IMR-90 (cell line): Measurements from ENCODE around the gene PEA15. TPM values are rescaled to one million over a fixed set of nuclear protein-coding genes. Genes with fewer than 3 reads are reported as not detected.

Experiments used
- ATAC-seq: fragments of 200-7000 bp; cut with Tn5 transposase; 2 replicates; pipeline ENCODE4 v1.9.1; 2020; ENCODE audit warnings: low read depth, mild to moderate bottlenecking, moderate library complexity
- BruUV-seq: library from RNA; stranded (reverse); fragments of 400-500 nt; replicated peaks from 2 replicates; lab custom pipeline; 2021; lab: Mats Ljungman, UMichigan
- CTCF ChIA-PET: fragments of 300-600 bp; formaldehyde crosslinking; extraction: SDS; loops from one replicate; lab custom pipeline; 2021; ENCODE audit warnings: antibody characterized with exemption; lab: Yijun Ruan, JAX
- POLR2A ChIA-PET: fragments of 300-600 bp; sonication (Branson Sonifier 250); formaldehyde crosslinking; loops from one replicate; lab custom pipeline; 2022; ENCODE audit warnings: antibody characterized with exemption; ENCODE audit not compliant: unreplicated experiment; lab: Charles Lee
- DNase-seq: peaks from one replicate; pipeline ENCODE4 v3.0.0; 2013
- H2AFZ ChIP-seq: replicated peaks from 2 replicates; pipeline ENCODE3; 2013; ENCODE audit warnings: low read length, mild to moderate bottlenecking; ENCODE audit not compliant: poor library complexity
- H2AK5ac ChIP-seq: 2 replicates; pipeline ENCODE4 v1.6.1; 2013; ENCODE audit warnings: low read depth, low read length, inconsistent platforms
- H2AK9ac ChIP-seq: replicated peaks from 2 replicates; pipeline ENCODE3; 2013; ENCODE audit warnings: mild to moderate bottlenecking, low read depth, low read length, moderate library complexity; ENCODE audit not compliant: poor library complexity
- H2BK120ac ChIP-seq: 2 replicates; pipeline ENCODE4 v1.6.1; 2013; ENCODE audit warnings: low read depth, low read length, inconsistent platforms
- H2BK15ac ChIP-seq: 3 replicates; pipeline ENCODE4 v1.6.1; 2013; ENCODE audit warnings: low read depth, low read length, inconsistent platforms
- H2BK20ac ChIP-seq: 2 replicates; pipeline ENCODE4 v1.6.1; 2013; ENCODE audit warnings: low read depth, mild to moderate bottlenecking, inconsistent platforms, low read length, moderate library complexity
- H2BK5ac ChIP-seq: 2 replicates; pipeline ENCODE4 v1.6.1; 2013; ENCODE audit warnings: mild to moderate bottlenecking, low read depth, low read length, inconsistent platforms; ENCODE audit not compliant: poor library complexity, severe bottlenecking
- H3K14ac ChIP-seq: replicated peaks from 2 replicates; pipeline ENCODE4 v1.6.1; 2013; ENCODE audit warnings: low read depth, low read length, inconsistent platforms
- H3K18ac ChIP-seq: 2 replicates; pipeline ENCODE4 v1.6.1; 2013; ENCODE audit warnings: low read depth, low read length, control low read depth
- H3K23ac ChIP-seq: 2 replicates; pipeline ENCODE4 v1.6.1; 2013; ENCODE audit warnings: low read depth, low read length, inconsistent platforms
- H3K27ac ChIP-seq: 2 replicates; pipeline ENCODE4 v1.5.1; 2013; ENCODE audit warnings: mild to moderate bottlenecking, control low read depth, low read length; ENCODE audit not compliant: insufficient read depth
- H3K27me3 ChIP-seq: 2 replicates; pipeline ENCODE4 v1.6.1; 2013; ENCODE audit warnings: low read length; ENCODE audit not compliant: control insufficient read depth, insufficient read depth
- H3K36me3 ChIP-seq: 2 replicates; pipeline ENCODE4 v1.6.1; 2013; ENCODE audit warnings: low read length, mixed read lengths; ENCODE audit not compliant: control insufficient read depth, insufficient read depth
- H3K4ac ChIP-seq: 2 replicates; pipeline ENCODE4 v1.6.1; 2013; ENCODE audit warnings: low read depth, low read length, inconsistent platforms
- H3K4me1 ChIP-seq: 2 replicates; pipeline ENCODE4 v1.6.1; 2013; ENCODE audit warnings: low read length, mixed read lengths; ENCODE audit not compliant: control insufficient read depth, insufficient read depth
- H3K4me2 ChIP-seq: 2 replicates; pipeline ENCODE4 v1.6.1; 2013; ENCODE audit warnings: low read depth, mild to moderate bottlenecking, control low read depth, low read length, moderate library complexity
- H3K4me3 ChIP-seq: 2 replicates; pipeline ENCODE4 v1.5.1; 2013; ENCODE audit warnings: low read depth, mild to moderate bottlenecking, control low read depth, low read length, moderate library complexity; ENCODE audit not compliant: insufficient read depth
- H3K56ac ChIP-seq: 2 replicates; pipeline ENCODE4 v1.6.1; 2013; ENCODE audit warnings: low read length, inconsistent platforms; ENCODE audit not compliant: insufficient read depth; ENCODE audit errors: extremely low read depth
- H3K79me1 ChIP-seq, 2 experiments: 2 replicates each; pipeline ENCODE4 v1.6.1; 2013; ENCODE audit warnings: low read length in 2 of 2, inconsistent platforms in 1 of 2, low read depth in 1 of 2
- H3K9ac ChIP-seq: 2 replicates; pipeline ENCODE4 v1.6.1; 2013; ENCODE audit warnings: low read depth, low read length, control low read depth
- H3K9me1 ChIP-seq: 2 replicates; pipeline ENCODE4 v1.6.1; 2013; ENCODE audit warnings: low read length, inconsistent platforms; ENCODE audit not compliant: insufficient read depth
- H3K9me3 ChIP-seq: 2 replicates; pipeline ENCODE4 v1.6.1; 2013; ENCODE audit warnings: low read length; ENCODE audit not compliant: control insufficient read depth, insufficient read depth
- H4K20me1 ChIP-seq: 2 replicates; pipeline ENCODE4 v1.6.1; 2013; ENCODE audit warnings: low read length, inconsistent platforms; ENCODE audit not compliant: insufficient read depth
- H4K5ac ChIP-seq: 2 replicates; pipeline ENCODE4 v1.6.1; 2013; ENCODE audit warnings: mild to moderate bottlenecking, low read depth, low read length, control low read depth
- H4K8ac ChIP-seq, 2 experiments: 2 replicates each; pipeline ENCODE4 v1.6.1; 2013; ENCODE audit warnings: low read depth in 2 of 2, low read length in 2 of 2, control low read depth in 1 of 2, inconsistent platforms in 1 of 2
- H4K91ac ChIP-seq: 2 replicates; pipeline ENCODE4 v1.6.1; 2013; ENCODE audit warnings: low read depth, low read length, inconsistent platforms; ENCODE audit not compliant: insufficient read depth
- BHLHE40 ChIP-seq: fragments of 150-350 bp; IDR thresholded peaks from 2 replicates; pipeline ENCODE4 v1.6.1; 2016; ENCODE audit warnings: mild to moderate bottlenecking, low read depth, low read length
- CHD1 ChIP-seq: IDR thresholded peaks from 2 replicates; pipeline ENCODE4 v1.6.1; 2012; ENCODE audit warnings: low read depth, low read length, improper control_type of control experiment
- RFX5 ChIP-seq: IDR thresholded peaks from 2 replicates; pipeline ENCODE4 v1.8.0; 2012; ENCODE audit warnings: low read depth, mild to moderate bottlenecking, low read length, moderate library complexity
- WGBS, 2 experiments: methylation state at CpG; one replicate each; pipeline versions ENCODE4 v1.1.5 to v1.1.7; 2013; ENCODE audit warnings: missing lambda C conversion rate in 2 of 2; ENCODE audit not compliant: insufficient read length in 1 of 2; ENCODE audit errors: extremely low coverage in 2 of 2; 5-methylcytosine and 5-hydroxymethylcytosine counted together
- dilution Hi-C: fragments of 300-500 bp; cut with HindIII; formaldehyde crosslinking; loops from one replicate; pipeline ENCODE4 v1.14.3; 2018; ENCODE audit warnings: low sequenced_read_pairs; ENCODE audit not compliant: unreplicated experiment
- in situ Hi-C: fragments of 300-500 bp; cut with MboI; formaldehyde crosslinking; loops from 3 replicates; pipeline ENCODE4 v1.14.3; 2019; ENCODE audit warnings: low sequenced_read_pairs, inconsistent platforms, mixed read lengths
- intact Hi-C: fragments of 100-400 bp; cut with micrococcal nuclease; formaldehyde crosslinking; loops from 2 replicates; pipeline ENCODE4 v1.10.0; 2022
- polyA plus RNA-seq, 3 experiments: library from polyadenylated mRNA; depleted of rRNA; stranded (reverse); fragments of >200 nt; gene quantifications; 2 replicates each; pipeline ENCODE4 v1.2.3, GENCODE V29; 2012; ENCODE audit warnings: low replicate concordance in 1 of 3
- total RNA-seq: library from RNA; depleted of rRNA; stranded (reverse); fragments of >200 nt; gene quantifications from 2 replicates; pipeline ENCODE4 v1.2.3, GENCODE V29; 2012

Gene PEA15
- total and polyA plus RNA-seq, 2 of the 4 experiments (the other 2 are of a cell fraction), result 296 to 754 TPM

DNA sequence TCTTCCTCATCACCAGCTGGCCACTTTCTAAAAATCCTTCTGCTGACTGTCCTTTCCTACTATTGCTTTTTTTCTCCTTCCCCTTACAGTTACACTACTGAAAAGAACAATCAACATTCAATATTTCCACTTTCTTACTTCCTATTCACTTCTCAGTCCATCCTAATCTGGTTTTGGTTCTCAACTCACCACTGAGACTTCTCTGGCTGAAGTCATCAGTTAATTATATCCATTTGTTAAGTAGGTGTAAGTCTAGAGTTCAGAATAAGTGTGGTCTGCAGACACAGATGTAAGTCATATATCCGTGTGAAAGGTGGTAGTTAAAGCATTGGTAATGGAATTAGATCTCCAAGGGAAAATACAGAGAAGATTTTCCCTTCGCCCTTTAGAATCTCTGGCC is 21.4 kb downstream of the PEA15 start:
- WGBS, 2 experiments, result no CpG with 5 or more reads among the region's 2 CpGs
- H3K4me3 ChIP-seq, result no peak overlapping the region
- dilution Hi-C loops, result no loop called here
- no peak overlapping the region for H3K27ac ChIP-seq
- no peak overlapping the region for H3K4ac ChIP-seq
- no peaks in the 10 kb centered on the region for H3K4me1 ChIP-seq
- CTCF ChIA-PET, result interaction anchor here (3.7 kb wide), 1 partner anchor 25 kb away, joined by 12 read pairs; no protein-coding TSS in a partner anchor
- H2BK120ac ChIP-seq, result no peak overlapping the region
- no peak overlapping the region for H4K5ac ChIP-seq
- H3K79me1 ChIP-seq, result peaks cover 0 to 5% of the 10 kb centered on the region in 2 experiments; a peak in 1 of 4 replicates
- H2AK9ac ChIP-seq, result no peak overlapping the region
- no peak overlapping the region for H3K23ac ChIP-seq
- no TSS peak for BruUV-seq
- POLR2A ChIA-PET, result no interaction called here
- H2AK5ac ChIP-seq, result no peak overlapping the region
- H3K9me3 ChIP-seq, result no peaks in the 10 kb centered on the region
- intact Hi-C loops, result loop anchor here (5.0 kb wide), 1 partner anchor 71 kb away; no protein-coding TSS in a partner anchor
- H2BK5ac ChIP-seq, result no peak overlapping the region
- no peak overlapping the region for H4K8ac ChIP-seq
- no peak overlapping the region for H3K14ac ChIP-seq
- no peak overlapping the region for H3K56ac ChIP-seq
- H3K36me3 ChIP-seq, result peaks cover 51% of the 10 kb centered on the region
- H3K18ac ChIP-seq, result no peak overlapping the region
- H4K91ac ChIP-seq, result no peak overlapping the region
- no peak overlapping the region for H3K4me2 ChIP-seq
- no peaks in the 10 kb centered on the region for H4K20me1 ChIP-seq
- DNase-seq, result no peak
- no peak overlapping the region for H2BK20ac ChIP-seq
- peaks cover 6% of the 10 kb centered on the region; the same call in 1 of the 2 replicates for H3K9me1 ChIP-seq
- no peak overlapping the region for H3K9ac ChIP-seq
- no peak overlapping the region for H2AFZ ChIP-seq
- no peaks in the 10 kb centered on the region for H3K27me3 ChIP-seq
- in situ Hi-C loops, result no loop called here
- TF ChIP-seq CHD1 (no peak), BHLHE40 (no peak), RFX5 (no peak)
- no peak for ATAC-seq
- no peak overlapping the region for H2BK15ac ChIP-seq
